SK-N-SH (cell line): ENCODE results near the gene IRAK3. TPM values are rescaled to one million over a fixed set of nuclear protein-coding genes. Genes with fewer than 3 reads are reported as not detected.

Source experiments
- CTCF ChIA-PET: fragments of 300-600, 350-600 bp; formaldehyde crosslinking; extraction: SDS; loops from one replicate; lab custom pipeline; 2021; lab: Yijun Ruan, JAX
- POLR2A ChIA-PET: fragments of 350-600 bp; sonication (Branson Sonifier 250); formaldehyde crosslinking; extraction: SDS; loops from one replicate; lab custom pipeline; 2020; ENCODE audit warnings: antibody characterized with exemption, inconsistent platforms; lab: Yijun Ruan, JAX
- DNase-seq: peaks from one replicate; pipeline ENCODE4 v3.0.0; 2012
- H2AFZ ChIP-seq: fragments of 200-600 bp; sonication (generic); 2 replicates; pipeline ENCODE4 v1.8.1; 2016; ENCODE audit warnings: antibody characterized with exemption, mild to moderate bottlenecking, low read depth
- H3F3A ChIP-seq: fragments of 200-600 bp; sonication (generic); replicated peaks from 2 replicates; pipeline ENCODE3; 2016; ENCODE audit warnings: antibody characterized with exemption, mild to moderate bottlenecking; ENCODE audit not compliant: insufficient read depth
- H3K27ac ChIP-seq, 2 experiments: fragments of 200-500 bp in 1 of 2; fragments of 200-600 bp in 1 of 2; sonication (Bioruptor generic) in 1 of 2; sonication (generic), shearing (Covaris generic) in 1 of 2; 2 replicates each; pipeline versions ENCODE4 v1.5.1 to v1.6.1; 2014 to 2016; ENCODE audit warnings: low read depth in 2 of 2, inconsistent platforms in 1 of 2, low read length in 1 of 2, mild to moderate bottlenecking in 1 of 2, mixed read lengths in 1 of 2
- H3K27me3 ChIP-seq: fragments of 200-600 bp; sonication (generic), shearing (Covaris generic); 2 replicates; pipeline ENCODE4 v1.6.1; 2016; ENCODE audit warnings: mixed run types; ENCODE audit not compliant: insufficient read depth
- H3K36me3 ChIP-seq, 2 experiments: fragments of 200-500 bp in 1 of 2; fragments of 200-600 bp in 1 of 2; sonication (Bioruptor generic) in 1 of 2; sonication (generic) in 1 of 2; replicated peaks in 1 of 2; 2 replicates each; pipeline versions ENCODE3 to v1.5.1; 2014 to 2016; ENCODE audit warnings: low read length in 1 of 2, mild to moderate bottlenecking in 1 of 2; ENCODE audit not compliant: insufficient read depth in 2 of 2, control insufficient read depth in 1 of 2
- H3K4me1 ChIP-seq, 2 experiments: fragments of 200-500 bp in 1 of 2; fragments of 200-600 bp in 1 of 2; sonication (Bioruptor generic) in 1 of 2; sonication (generic), shearing (Covaris generic) in 1 of 2; 2 replicates each; pipeline versions ENCODE4 v1.5.1 to v1.6.1; 2014 to 2016; ENCODE audit warnings: low read depth in 1 of 2, low read length in 1 of 2, mixed run types in 1 of 2; ENCODE audit not compliant: insufficient read depth in 2 of 2, control insufficient read depth in 1 of 2
- H3K4me2 ChIP-seq: fragments of 200-600 bp; sonication (generic), shearing (Covaris generic); 2 replicates; pipeline ENCODE4 v1.6.1; 2017; ENCODE audit warnings: mixed run types
- H3K4me3 ChIP-seq, 2 experiments: fragments of 200-500 bp in 1 of 2; fragments of 200-600 bp in 1 of 2; sonication (Bioruptor generic) in 1 of 2; sonication (generic), shearing (Covaris generic) in 1 of 2; 2 replicates each; pipeline versions ENCODE4 v1.5.1 to v1.8.1; 2014 to 2016; ENCODE audit warnings: low read depth in 2 of 2, inconsistent platforms in 1 of 2, low read length in 1 of 2, mild to moderate bottlenecking in 1 of 2, mixed read lengths in 1 of 2, moderate library complexity in 1 of 2
- H3K79me2 ChIP-seq: fragments of 200-600 bp; sonication (generic); 2 replicates; pipeline ENCODE4 v1.8.1; 2017; ENCODE audit warnings: mild to moderate bottlenecking; ENCODE audit not compliant: insufficient read depth
- H3K9ac ChIP-seq: fragments of 200-600 bp; sonication (generic); 2 replicates; pipeline ENCODE4 v1.6.1; 2017; ENCODE audit warnings: mixed run types
- H3K9me2 ChIP-seq: fragments of 200-600 bp; sonication (generic); 2 replicates; pipeline ENCODE4 v1.6.1; 2017; ENCODE audit warnings: mixed run types
- H3K9me3 ChIP-seq: fragments of 200-600 bp; sonication (generic); 2 replicates; pipeline ENCODE4 v1.6.1; 2017; ENCODE audit warnings: mixed run types, mild to moderate bottlenecking, moderate library complexity
- H4K20me1 ChIP-seq: fragments of 200-600 bp; sonication (generic); 2 replicates; pipeline ENCODE4 v1.6.1; 2017; ENCODE audit warnings: mild to moderate bottlenecking, mixed run types; ENCODE audit not compliant: insufficient read depth
- CTCF ChIP-seq: fragments of 200-600 bp; sonication (generic); IDR thresholded peaks from 2 replicates; pipeline ENCODE4 v1.6.1; 2017; ENCODE audit warnings: antibody characterized with exemption, mild to moderate bottlenecking, moderate library complexity
- GATA2 ChIP-seq: sonication (generic); formaldehyde crosslinking; IDR thresholded peaks from 2 replicates; pipeline ENCODE4 v1.5.0; 2020; ENCODE audit warnings: mild to moderate bottlenecking, missing genetic modification reagents
- IRF3 ChIP-seq: fragments of 150-350 bp; IDR thresholded peaks from 2 replicates; pipeline ENCODE4 v1.6.1; 2016; ENCODE audit warnings: mild to moderate bottlenecking, low read depth, low read length
- JUND ChIP-seq: IDR thresholded peaks from 2 replicates; pipeline ENCODE4 v1.4.0; 2012
- NFIC ChIP-seq: IDR thresholded peaks from 2 replicates; pipeline ENCODE4 v1.4.0; 2012; ENCODE audit warnings: borderline replicate concordance
- NRF1 ChIP-seq: IDR thresholded peaks from 2 replicates; pipeline ENCODE4 v1.6.1; 2012; ENCODE audit warnings: low read depth, mild to moderate bottlenecking, low read length
- PBX3 ChIP-seq: IDR thresholded peaks from 2 replicates; pipeline ENCODE4; 2012
- SMC3 ChIP-seq: IDR thresholded peaks from 2 replicates; pipeline ENCODE4 v1.6.1; 2012; ENCODE audit warnings: low read depth, low read length, improper control_type of control experiment
- polyA plus RNA-seq, 3 experiments: library from polyadenylated mRNA; depleted of rRNA; stranded (reverse); fragments of >200 nt; gene quantifications; 2 replicates each; pipeline ENCODE4 v1.2.3, GENCODE V29; 2012
- TF ChIP-seq, protein P1 (sequence below): IDR thresholded peaks from 2 replicates; pipeline ENCODE4 v1.4.0; 2012; ENCODE audit warnings: low read depth, borderline replicate concordance
- TF ChIP-seq, protein P2 (sequence below): fragments of 150-350 bp; IDR thresholded peaks from 2 replicates; pipeline ENCODE4 v1.6.1; 2017; ENCODE audit warnings: antibody characterized with exemption, low read length, low read depth, borderline replicate concordance

The IRAK3 gene
- polyA plus RNA-seq, 1 of the 3 experiments (the other 2 are of a cell fraction) = not detected

DNA sequence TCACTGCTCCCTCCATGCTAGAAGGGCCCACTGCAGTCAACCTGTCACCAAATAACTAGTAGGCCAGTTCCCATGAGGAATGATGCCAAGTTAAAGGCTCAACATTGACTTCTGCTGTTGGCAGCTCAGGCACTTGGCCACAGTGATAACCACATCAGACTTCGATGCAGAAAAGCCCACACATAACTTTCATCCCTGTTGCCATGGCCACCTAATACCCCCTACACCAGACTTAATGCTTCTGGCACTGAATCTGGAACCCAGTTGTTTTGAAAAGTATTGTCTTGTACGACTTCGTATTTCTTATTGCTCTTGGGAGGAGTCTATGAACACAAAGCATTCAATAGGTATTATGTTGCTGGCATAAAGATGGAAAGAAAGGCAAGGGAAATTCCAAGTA is 69.0 kb downstream of the IRAK3 start (continued):
- TF ChIP-seq NRF1 (no peak), NFIC (no peak), GATA2 (no peak), JUND (no peak)

DNA sequence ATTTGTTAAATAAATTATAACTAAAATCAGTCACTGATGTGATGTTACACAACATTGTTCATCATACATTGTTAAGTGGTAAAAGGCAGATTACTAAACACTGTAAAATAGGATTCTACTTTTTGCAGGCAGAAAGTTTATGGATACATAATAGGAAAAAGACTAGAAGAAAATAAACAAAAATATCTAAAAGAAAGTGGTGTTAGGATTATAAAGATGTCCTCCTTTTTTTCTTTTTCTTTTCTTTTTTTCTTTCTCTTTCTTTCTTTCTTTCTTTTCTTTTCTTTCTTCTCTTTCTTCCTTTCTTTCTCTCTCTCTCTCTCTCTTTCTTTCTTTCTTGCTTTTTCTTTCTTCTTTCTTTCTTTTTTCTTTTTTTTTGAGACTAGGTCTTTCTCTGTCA is 73.7 kb downstream of the IRAK3 start:
- TF ChIP-seq, protein P1, sequence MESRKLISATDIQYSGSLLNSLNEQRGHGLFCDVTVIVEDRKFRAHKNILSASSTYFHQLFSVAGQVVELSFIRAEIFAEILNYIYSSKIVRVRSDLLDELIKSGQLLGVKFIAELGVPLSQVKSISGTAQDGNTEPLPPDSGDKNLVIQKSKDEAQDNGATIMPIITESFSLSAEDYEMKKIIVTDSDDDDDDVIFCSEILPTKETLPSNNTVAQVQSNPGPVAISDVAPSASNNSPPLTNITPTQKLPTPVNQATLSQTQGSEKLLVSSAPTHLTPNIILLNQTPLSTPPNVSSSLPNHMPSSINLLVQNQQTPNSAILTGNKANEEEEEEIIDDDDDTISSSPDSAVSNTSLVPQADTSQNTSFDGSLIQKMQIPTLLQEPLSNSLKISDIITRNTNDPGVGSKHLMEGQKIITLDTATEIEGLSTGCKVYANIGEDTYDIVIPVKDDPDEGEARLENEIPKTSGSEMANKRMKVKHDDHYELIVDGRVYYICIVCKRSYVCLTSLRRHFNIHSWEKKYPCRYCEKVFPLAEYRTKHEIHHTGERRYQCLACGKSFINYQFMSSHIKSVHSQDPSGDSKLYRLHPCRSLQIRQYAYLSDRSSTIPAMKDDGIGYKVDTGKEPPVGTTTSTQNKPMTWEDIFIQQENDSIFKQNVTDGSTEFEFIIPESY = no peak
- TF ChIP-seq IRF3 (no peak), PBX3 (no peak), SMC3 (no peak), NRF1 (no peak), CTCF (no peak)
- TF ChIP-seq, protein P2, sequence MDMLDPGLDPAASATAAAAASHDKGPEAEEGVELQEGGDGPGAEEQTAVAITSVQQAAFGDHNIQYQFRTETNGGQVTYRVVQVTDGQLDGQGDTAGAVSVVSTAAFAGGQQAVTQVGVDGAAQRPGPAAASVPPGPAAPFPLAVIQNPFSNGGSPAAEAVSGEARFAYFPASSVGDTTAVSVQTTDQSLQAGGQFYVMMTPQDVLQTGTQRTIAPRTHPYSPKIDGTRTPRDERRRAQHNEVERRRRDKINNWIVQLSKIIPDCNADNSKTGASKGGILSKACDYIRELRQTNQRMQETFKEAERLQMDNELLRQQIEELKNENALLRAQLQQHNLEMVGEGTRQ = no peak
- TF ChIP-seq, all 33 proteins: peak for 0
- H3K4me1 ChIP-seq = no peaks in the 10 kb centered on the region
- no peaks in the 10 kb centered on the region for H3K79me2 ChIP-seq
- ChIA-PET CTCF (no interaction called here), POLR2A (no interaction called here)
- H3K4me2 ChIP-seq = no peak overlapping the region
- H4K20me1 ChIP-seq = no peaks in the 10 kb centered on the region
- H3K9me3 ChIP-seq = no peaks in the 10 kb centered on the region
- H3K9me2 ChIP-seq = no peaks in the 10 kb centered on the region
- H3K36me3 ChIP-seq = no peaks in the 10 kb centered on the region
- H3F3A ChIP-seq = no peaks in the 10 kb centered on the region
- H2AFZ ChIP-seq = no peak overlapping the region
- no peak overlapping the region for H3K27ac ChIP-seq
- H3K27me3 ChIP-seq = peaks cover 4% of the 10 kb centered on the region; the same call in 1 of the 2 replicates
- no peak for DNase-seq
- no peak overlapping the region for H3K4me3 ChIP-seq
- no peak overlapping the region for H3K9ac ChIP-seq
